SK-N-SH (cell line): ENCODE results near the gene MAG. TPM values are rescaled to one million over a fixed set of nuclear protein-coding genes. Genes with fewer than 3 reads are reported as not detected.

ENCODE experiments used
- CTCF ChIA-PET: fragments of 300-600, 350-600 bp; formaldehyde crosslinking; extraction: SDS; loops from one replicate; lab custom pipeline; 2021; lab: Yijun Ruan, JAX
- POLR2A ChIA-PET: fragments of 350-600 bp; sonication (Branson Sonifier 250); formaldehyde crosslinking; extraction: SDS; loops from one replicate; lab custom pipeline; 2020; ENCODE audit warnings: antibody characterized with exemption, inconsistent platforms; lab: Yijun Ruan, JAX
- DNase-seq: peaks from one replicate; pipeline ENCODE4 v3.0.0; 2012
- H2AFZ ChIP-seq: fragments of 200-600 bp; sonication (generic); 2 replicates; pipeline ENCODE4 v1.8.1; 2016; ENCODE audit warnings: antibody characterized with exemption, mild to moderate bottlenecking, low read depth
- H3F3A ChIP-seq: fragments of 200-600 bp; sonication (generic); replicated peaks from 2 replicates; pipeline ENCODE3; 2016; ENCODE audit warnings: antibody characterized with exemption, mild to moderate bottlenecking; ENCODE audit not compliant: insufficient read depth
- H3K27ac ChIP-seq, 2 experiments: fragments of 200-500 bp in 1 of 2; fragments of 200-600 bp in 1 of 2; sonication (Bioruptor generic) in 1 of 2; sonication (generic), shearing (Covaris generic) in 1 of 2; 2 replicates each; pipeline versions ENCODE4 v1.5.1 to v1.6.1; 2014 to 2016; ENCODE audit warnings: low read depth in 2 of 2, inconsistent platforms in 1 of 2, low read length in 1 of 2, mild to moderate bottlenecking in 1 of 2, mixed read lengths in 1 of 2
- H3K27me3 ChIP-seq: fragments of 200-600 bp; sonication (generic), shearing (Covaris generic); 2 replicates; pipeline ENCODE4 v1.6.1; 2016; ENCODE audit warnings: mixed run types; ENCODE audit not compliant: insufficient read depth
- H3K36me3 ChIP-seq, 2 experiments: fragments of 200-500 bp in 1 of 2; fragments of 200-600 bp in 1 of 2; sonication (Bioruptor generic) in 1 of 2; sonication (generic) in 1 of 2; replicated peaks in 1 of 2; 2 replicates each; pipeline versions ENCODE3 to v1.5.1; 2014 to 2016; ENCODE audit warnings: low read length in 1 of 2, mild to moderate bottlenecking in 1 of 2; ENCODE audit not compliant: insufficient read depth in 2 of 2, control insufficient read depth in 1 of 2
- H3K4me1 ChIP-seq, 2 experiments: fragments of 200-500 bp in 1 of 2; fragments of 200-600 bp in 1 of 2; sonication (Bioruptor generic) in 1 of 2; sonication (generic), shearing (Covaris generic) in 1 of 2; 2 replicates each; pipeline versions ENCODE4 v1.5.1 to v1.6.1; 2014 to 2016; ENCODE audit warnings: low read depth in 1 of 2, low read length in 1 of 2, mixed run types in 1 of 2; ENCODE audit not compliant: insufficient read depth in 2 of 2, control insufficient read depth in 1 of 2
- H3K4me2 ChIP-seq: fragments of 200-600 bp; sonication (generic), shearing (Covaris generic); 2 replicates; pipeline ENCODE4 v1.6.1; 2017; ENCODE audit warnings: mixed run types
- H3K4me3 ChIP-seq, 2 experiments: fragments of 200-500 bp in 1 of 2; fragments of 200-600 bp in 1 of 2; sonication (Bioruptor generic) in 1 of 2; sonication (generic), shearing (Covaris generic) in 1 of 2; 2 replicates each; pipeline versions ENCODE4 v1.5.1 to v1.8.1; 2014 to 2016; ENCODE audit warnings: low read depth in 2 of 2, inconsistent platforms in 1 of 2, low read length in 1 of 2, mild to moderate bottlenecking in 1 of 2, mixed read lengths in 1 of 2, moderate library complexity in 1 of 2
- H3K79me2 ChIP-seq: fragments of 200-600 bp; sonication (generic); 2 replicates; pipeline ENCODE4 v1.8.1; 2017; ENCODE audit warnings: mild to moderate bottlenecking; ENCODE audit not compliant: insufficient read depth
- H3K9ac ChIP-seq: fragments of 200-600 bp; sonication (generic); 2 replicates; pipeline ENCODE4 v1.6.1; 2017; ENCODE audit warnings: mixed run types
- H3K9me2 ChIP-seq: fragments of 200-600 bp; sonication (generic); 2 replicates; pipeline ENCODE4 v1.6.1; 2017; ENCODE audit warnings: mixed run types
- H3K9me3 ChIP-seq: fragments of 200-600 bp; sonication (generic); 2 replicates; pipeline ENCODE4 v1.6.1; 2017; ENCODE audit warnings: mixed run types, mild to moderate bottlenecking, moderate library complexity
- H4K20me1 ChIP-seq: fragments of 200-600 bp; sonication (generic); 2 replicates; pipeline ENCODE4 v1.6.1; 2017; ENCODE audit warnings: mild to moderate bottlenecking, mixed run types; ENCODE audit not compliant: insufficient read depth
- CHD2 ChIP-seq: fragments of 150-350 bp; IDR thresholded peaks from 2 replicates; pipeline ENCODE4 v1.6.1; 2018; ENCODE audit warnings: low read length; ENCODE audit not compliant: partially characterized antibody
- EP300 ChIP-seq, 2 experiments: IDR thresholded peaks; 2 replicates each; pipeline versions ENCODE4 v1.4.0 to v1.6.1; 2012; ENCODE audit warnings: borderline replicate concordance in 1 of 2, low read depth in 1 of 2, low read length in 1 of 2
- EZH2phosphoT487 ChIP-seq: fragments of 200-600 bp; sonication (generic); IDR thresholded peaks from 2 replicates; pipeline ENCODE4 v1.6.1; 2017; ENCODE audit warnings: low read depth, mixed run types, mild to moderate bottlenecking, antibody characterized with exemption, moderate library complexity, borderline replicate concordance
- FOSL2 ChIP-seq: IDR thresholded peaks from 2 replicates; pipeline ENCODE4 v1.4.0; 2012; ENCODE audit warnings: low read depth, mild to moderate bottlenecking, moderate library complexity, borderline replicate concordance
- FOXJ3 ChIP-seq: sonication (generic); formaldehyde crosslinking; IDR thresholded peaks from 2 replicates; pipeline ENCODE4 v1.5.1; 2020; ENCODE audit warnings: mild to moderate bottlenecking, missing genetic modification reagents
- FOXM1 ChIP-seq: IDR thresholded peaks from 2 replicates; pipeline ENCODE4 v1.4.0; 2012; ENCODE audit warnings: low read depth, mild to moderate bottlenecking
- JUND ChIP-seq: IDR thresholded peaks from 2 replicates; pipeline ENCODE4 v1.4.0; 2012
- MXI1 ChIP-seq: IDR thresholded peaks from 2 replicates; pipeline ENCODE4 v1.6.1; 2012; ENCODE audit warnings: mild to moderate bottlenecking, low read depth, low read length, improper control_type of control experiment
- NFIC ChIP-seq: IDR thresholded peaks from 2 replicates; pipeline ENCODE4 v1.4.0; 2012; ENCODE audit warnings: borderline replicate concordance
- NRF1 ChIP-seq: IDR thresholded peaks from 2 replicates; pipeline ENCODE4 v1.6.1; 2012; ENCODE audit warnings: low read depth, mild to moderate bottlenecking, low read length
- POLR2AphosphoS5 ChIP-seq: IDR thresholded peaks from 2 replicates; pipeline ENCODE4 v1.6.1; 2012; ENCODE audit warnings: low read depth, low read length
- RCOR1 ChIP-seq: fragments of 150-350 bp; IDR thresholded peaks from 2 replicates; pipeline ENCODE4 v1.6.1; 2017; ENCODE audit warnings: antibody characterized with exemption, low read length
- RXRA ChIP-seq: IDR thresholded peaks from 2 replicates; pipeline ENCODE4 v1.4.0; 2012; ENCODE audit warnings: low read depth, mild to moderate bottlenecking, borderline replicate concordance
- TCF12 ChIP-seq: IDR thresholded peaks from 2 replicates; pipeline ENCODE4 v1.4.0; 2012
- YY1 ChIP-seq: IDR thresholded peaks from 2 replicates; pipeline ENCODE4 v1.4.0; 2012; ENCODE audit warnings: low read depth, mild to moderate bottlenecking
- WGBS: methylation state at CpG from one replicate; pipeline ENCODE4 v1.1.6; 2017; ENCODE audit warnings: low lambda C conversion rate; 5-methylcytosine and 5-hydroxymethylcytosine counted together
- polyA plus RNA-seq, 3 experiments: library from polyadenylated mRNA; depleted of rRNA; stranded (reverse); fragments of >200 nt; gene quantifications; 2 replicates each; pipeline ENCODE4 v1.2.3, GENCODE V29; 2012
- TF ChIP-seq, protein P1 (sequence below): IDR thresholded peaks from 2 replicates; pipeline ENCODE4; 2012
- TF ChIP-seq, protein P2 (sequence below): fragments of 200-600 bp; sonication (generic); IDR thresholded peaks from 2 replicates; pipeline ENCODE4 v1.6.1; 2017; ENCODE audit warnings: antibody characterized with exemption, mild to moderate bottlenecking, moderate library complexity

Gene MAG
- polyA plus RNA-seq, 1 of the 3 experiments (the other 2 are of a cell fraction) = not detected

DNA sequence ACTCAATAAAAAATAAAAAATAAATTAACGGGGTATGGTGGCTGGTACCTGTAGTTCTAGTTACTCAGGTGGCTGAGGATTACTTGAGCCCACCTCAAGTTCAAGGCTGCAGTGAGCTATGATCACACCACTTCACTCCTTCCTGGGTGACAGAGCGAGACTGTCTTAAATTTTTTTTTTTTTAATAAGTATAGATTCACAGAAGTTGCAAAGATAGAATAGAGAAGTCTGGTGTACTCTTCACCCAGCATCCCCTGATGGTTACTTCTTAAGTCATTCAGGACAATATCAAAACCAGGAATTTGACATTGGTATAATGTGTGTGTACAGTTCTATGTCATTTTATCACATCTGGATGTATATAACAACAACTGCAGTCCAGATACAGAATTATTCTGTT, 29.3 kb downstream of the MAG start:
- Histone ChIP-seq H3K9me2 (no peaks in the 10 kb centered on the region), H3F3A (no peaks in the 10 kb centered on the region), H3K27me3 (peaks cover 10% of the 10 kb centered on the region; the same call in 1 of the 2 replicates), H3K4me1 (no peaks in the 10 kb centered on the region), H3K79me2 (no peaks in the 10 kb centered on the region), H3K9me3 (no peaks in the 10 kb centered on the region), H3K27ac (no peak overlapping the region), H3K4me3 (no peak overlapping the region), H2AFZ (no peak overlapping the region), H3K36me3 (no peaks in the 10 kb centered on the region), H4K20me1 (no peaks in the 10 kb centered on the region), H3K9ac (no peak overlapping the region), H3K4me2 (no peak overlapping the region)
- no peak for DNase-seq
- POLR2A ChIA-PET = no interaction called here
- 26% methylated on average over 2 of the region's 2 CpGs for WGBS
- no peak for TF ChIP-seq TCF12
- TF ChIP-seq FOXM1 = no peak
- TF ChIP-seq RXRA = no peak
- CTCF ChIA-PET = no interaction called here

DNA sequence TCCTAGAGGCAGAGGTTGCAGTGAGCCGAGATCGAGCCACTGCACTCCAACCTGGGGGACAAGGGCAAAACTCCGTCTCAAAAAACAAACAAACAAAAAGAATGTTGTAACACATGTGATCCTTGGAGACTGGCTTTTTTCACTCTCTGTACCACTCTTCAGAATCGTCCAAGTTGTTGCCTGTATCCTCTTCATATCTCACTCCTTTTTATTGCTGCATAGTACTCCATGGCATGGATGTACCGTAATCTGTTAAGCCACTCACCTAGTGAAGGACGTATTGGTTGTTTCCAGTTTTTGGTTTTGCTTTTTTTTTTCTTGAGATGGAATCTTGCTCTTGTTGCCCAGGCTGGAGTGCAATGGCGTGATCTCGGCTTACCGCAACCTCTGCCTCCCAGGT, 30.1 kb downstream of the MAG start:
- no peaks in the 10 kb centered on the region for H3F3A ChIP-seq
- POLR2A ChIA-PET = no interaction called here
- no peaks in the 10 kb centered on the region for H3K79me2 ChIP-seq
- H3K9me2 ChIP-seq = no peaks in the 10 kb centered on the region
- no peak for DNase-seq
- 60% methylated on average over 9 of the region's 9 CpGs for WGBS
- no peak overlapping the region for H3K4me3 ChIP-seq
- no peak for TF ChIP-seq RXRA
- no peak for TF ChIP-seq RCOR1
- no peak for TF ChIP-seq EP300 (IDR thresholded peaks at IDR 0.05; ENCODE audit: borderline replicate concordance in 1 of 2, low read depth in 1 of 2, low read length in 1 of 2)
- no peak for TF ChIP-seq FOXM1
- TF ChIP-seq YY1 = no peak
- no peak for TF ChIP-seq CHD2
- TF ChIP-seq FOSL2 = no peak
- no peak for TF ChIP-seq NFIC
- no peak for TF ChIP-seq POLR2AphosphoS5
- TF ChIP-seq TCF12 = no peak
- no peak for TF ChIP-seq EZH2phosphoT487
- TF ChIP-seq FOXJ3 (CRISPR knock-in tag) = no peak
- TF ChIP-seq, protein P1, sequence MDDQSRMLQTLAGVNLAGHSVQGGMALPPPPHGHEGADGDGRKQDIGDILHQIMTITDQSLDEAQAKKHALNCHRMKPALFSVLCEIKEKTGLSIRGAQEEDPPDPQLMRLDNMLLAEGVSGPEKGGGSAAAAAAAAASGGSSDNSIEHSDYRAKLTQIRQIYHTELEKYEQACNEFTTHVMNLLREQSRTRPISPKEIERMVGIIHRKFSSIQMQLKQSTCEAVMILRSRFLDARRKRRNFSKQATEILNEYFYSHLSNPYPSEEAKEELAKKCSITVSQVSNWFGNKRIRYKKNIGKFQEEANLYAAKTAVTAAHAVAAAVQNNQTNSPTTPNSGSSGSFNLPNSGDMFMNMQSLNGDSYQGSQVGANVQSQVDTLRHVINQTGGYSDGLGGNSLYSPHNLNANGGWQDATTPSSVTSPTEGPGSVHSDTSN = no peak
- H2AFZ ChIP-seq = no peak overlapping the region
- H3K4me2 ChIP-seq = no peak overlapping the region
- CTCF ChIA-PET = no interaction called here
- no peaks in the 10 kb centered on the region for H3K9me3 ChIP-seq
- no peaks in the 10 kb centered on the region for H3K36me3 ChIP-seq
- H3K9ac ChIP-seq = no peak overlapping the region
- H3K4me1 ChIP-seq = no peaks in the 10 kb centered on the region
- no peaks in the 10 kb centered on the region for H4K20me1 ChIP-seq
- no peak overlapping the region for H3K27ac ChIP-seq
- H3K27me3 ChIP-seq = peaks cover 14% of the 10 kb centered on the region; the same call in 1 of the 2 replicates

DNA sequence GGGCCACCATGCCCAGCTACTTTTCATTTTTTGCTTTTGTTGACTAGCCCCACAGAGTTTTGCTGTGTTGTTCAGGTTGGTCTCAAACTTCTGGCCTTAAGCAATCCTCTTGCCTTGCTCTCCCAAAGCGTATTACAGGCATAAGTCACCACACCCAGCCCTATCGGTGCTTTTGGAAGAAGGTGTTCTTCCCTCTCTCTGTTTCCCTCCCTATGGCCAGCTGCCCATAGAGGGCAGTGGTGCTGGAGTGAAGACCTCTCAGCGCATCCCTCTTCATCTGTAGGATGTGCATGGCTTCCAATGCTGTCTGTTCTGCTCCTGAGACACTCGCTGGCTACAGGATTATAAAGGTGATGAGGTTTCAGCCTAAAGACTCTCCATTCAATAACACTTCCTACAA, 35.7 kb downstream of the MAG start:
- no peak overlapping the region for H3K4me2 ChIP-seq
- POLR2A ChIA-PET = no interaction called here
- no peak for TF ChIP-seq MXI1
- no peak for TF ChIP-seq RCOR1
- TF ChIP-seq, protein P2, sequence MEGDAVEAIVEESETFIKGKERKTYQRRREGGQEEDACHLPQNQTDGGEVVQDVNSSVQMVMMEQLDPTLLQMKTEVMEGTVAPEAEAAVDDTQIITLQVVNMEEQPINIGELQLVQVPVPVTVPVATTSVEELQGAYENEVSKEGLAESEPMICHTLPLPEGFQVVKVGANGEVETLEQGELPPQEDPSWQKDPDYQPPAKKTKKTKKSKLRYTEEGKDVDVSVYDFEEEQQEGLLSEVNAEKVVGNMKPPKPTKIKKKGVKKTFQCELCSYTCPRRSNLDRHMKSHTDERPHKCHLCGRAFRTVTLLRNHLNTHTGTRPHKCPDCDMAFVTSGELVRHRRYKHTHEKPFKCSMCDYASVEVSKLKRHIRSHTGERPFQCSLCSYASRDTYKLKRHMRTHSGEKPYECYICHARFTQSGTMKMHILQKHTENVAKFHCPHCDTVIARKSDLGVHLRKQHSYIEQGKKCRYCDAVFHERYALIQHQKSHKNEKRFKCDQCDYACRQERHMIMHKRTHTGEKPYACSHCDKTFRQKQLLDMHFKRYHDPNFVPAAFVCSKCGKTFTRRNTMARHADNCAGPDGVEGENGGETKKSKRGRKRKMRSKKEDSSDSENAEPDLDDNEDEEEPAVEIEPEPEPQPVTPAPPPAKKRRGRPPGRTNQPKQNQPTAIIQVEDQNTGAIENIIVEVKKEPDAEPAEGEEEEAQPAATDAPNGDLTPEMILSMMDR = peak; percentile 28; the same call in 1 of the 2 replicates
- no peak for TF ChIP-seq NRF1
- TF ChIP-seq JUND = no peak
- TF ChIP-seq FOSL2 = no peak
- TF ChIP-seq, all 33 proteins: peak for 1
- Histone ChIP-seq H3K4me1 (no peaks in the 10 kb centered on the region), H4K20me1 (no peaks in the 10 kb centered on the region), H3K27me3 (peaks cover 64% of the 10 kb centered on the region), H3K9me3 (no peaks in the 10 kb centered on the region), H3F3A (no peaks in the 10 kb centered on the region), H3K27ac (no peak overlapping the region), H3K36me3 (no peaks in the 10 kb centered on the region), H3K79me2 (no peaks in the 10 kb centered on the region), H3K4me3 (no peak overlapping the region), H2AFZ (no peak overlapping the region), H3K9ac (no peak overlapping the region), H3K9me2 (no peaks in the 10 kb centered on the region)
- CTCF ChIA-PET = interaction anchor here (1.0 to 1.4 kb wide), 3 partner anchors 11 to 43 kb away, joined by 3 read pairs; no protein-coding TSS in a partner anchor
- 12% methylated on average over 4 of the region's 4 CpGs for WGBS
- no peak for DNase-seq
